SJCRH30 (cell line): ENCODE measurements around the gene CD164L2. TPM values are rescaled to one million over a fixed set of nuclear protein-coding genes. Genes with fewer than 3 reads are reported as not detected.
A peak's percentile ranks its signal among the peaks of the same experiment; 100 is the strongest.
"Not testable (repeated sequence)": the region's sequence is repeated elsewhere in the genome, so short reads cannot be mapped to it uniquely, and the experiment has no call there.

ENCODE experiments used
- DNase-seq, 2 experiments: peaks; one replicate each; pipeline ENCODE4 v3.0.0-alpha.2; 2015 to 2020
- H3K27ac ChIP-seq: fragments of 250-450 bp; sonication (Bioruptor Pico); 2 replicates; pipeline ENCODE4 v1.5.1; 2020; ENCODE audit warnings: mild to moderate bottlenecking, moderate library complexity
- H3K27me3 ChIP-seq: fragments of 250-450 bp; sonication (Bioruptor Pico); 2 replicates; pipeline ENCODE4 v1.5.1; 2020; ENCODE audit warnings: mild to moderate bottlenecking, moderate library complexity
- H3K36me3 ChIP-seq: fragments of 250-450 bp; sonication (Bioruptor Pico); 2 replicates; pipeline ENCODE4 v1.5.1; 2020; ENCODE audit warnings: mild to moderate bottlenecking, moderate library complexity
- H3K4me1 ChIP-seq: fragments of 250-450 bp; sonication (Bioruptor Pico); 2 replicates; pipeline ENCODE4 v1.5.1; 2020; ENCODE audit warnings: mild to moderate bottlenecking, moderate library complexity
- H3K4me3 ChIP-seq: fragments of 250-450 bp; sonication (Bioruptor Pico); 2 replicates; pipeline ENCODE4 v1.5.1; 2020; ENCODE audit warnings: mild to moderate bottlenecking, moderate library complexity
- H3K9me3 ChIP-seq: fragments of 250-450 bp; sonication (Bioruptor Pico); replicated peaks from 2 replicates; pipeline ENCODE4 v1.5.1; 2020; ENCODE audit warnings: mild to moderate bottlenecking, moderate library complexity
- total RNA-seq: library from RNA; depleted of rRNA; stranded (reverse); fragments of >200 nt; shearing (Covaris generic); gene quantifications from 2 replicates; pipeline ENCODE4 v1.2.3, GENCODE V29; 2014

Gene CD164L2
- total RNA-seq, 1 experiment from 2014 or later: not detected

DNA sequence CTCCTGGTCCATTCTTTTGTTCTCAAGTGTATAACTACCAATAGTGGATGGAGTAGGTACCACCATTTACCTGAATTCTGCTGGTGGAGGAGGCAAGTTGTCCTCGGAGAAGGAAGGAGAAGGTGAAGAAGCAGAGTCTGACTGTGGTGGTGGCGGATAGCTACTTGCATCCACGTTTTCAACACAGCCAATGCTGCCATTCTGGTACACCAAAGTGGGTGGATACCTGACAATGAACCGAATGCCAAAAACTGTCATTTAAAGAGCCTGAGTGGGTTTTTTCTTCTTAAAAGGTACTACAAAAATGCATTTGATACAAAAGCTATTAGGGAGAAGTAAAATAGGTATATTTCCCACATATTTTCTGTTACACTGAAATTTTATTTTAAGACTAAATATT, 29.4 kb upstream of the CD164L2 start:
- peaks cover 13% of the 10 kb centered on the region for H3K4me1 ChIP-seq
- H3K27ac ChIP-seq: no peak overlapping the region
- H3K36me3 ChIP-seq: peaks cover 68% of the 10 kb centered on the region
- no peaks in the 10 kb centered on the region for H3K9me3 ChIP-seq
- no peak for DNase-seq
- no peak overlapping the region for H3K4me3 ChIP-seq
- no peaks in the 10 kb centered on the region for H3K27me3 ChIP-seq

DNA sequence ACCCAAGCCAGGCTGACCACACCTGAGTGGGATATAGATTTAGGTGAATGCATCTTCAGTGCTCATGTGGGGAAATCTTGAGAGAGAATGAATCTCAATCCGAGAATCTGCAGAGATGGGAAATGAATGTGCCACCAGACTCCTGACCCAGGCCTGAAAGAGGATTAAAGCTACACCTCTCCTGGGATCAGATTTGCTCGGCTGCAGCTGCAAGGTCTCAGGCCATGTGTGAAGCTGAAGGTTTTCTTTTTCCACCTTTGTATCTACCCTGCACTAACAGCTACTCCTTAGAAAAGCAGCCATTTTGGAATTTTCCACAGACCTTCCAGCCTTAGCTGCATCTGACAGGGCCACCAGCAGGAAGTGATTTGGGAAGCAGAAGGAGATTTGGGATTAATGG, 27.6 kb upstream of the CD164L2 start:
- H3K4me3 ChIP-seq: no peak overlapping the region
- H3K9me3 ChIP-seq: no peaks in the 10 kb centered on the region
- no peak for DNase-seq
- H3K36me3 ChIP-seq: peaks cover 51% of the 10 kb centered on the region
- H3K27me3 ChIP-seq: no peaks in the 10 kb centered on the region
- no peak overlapping the region for H3K27ac ChIP-seq
- no peaks in the 10 kb centered on the region; the same call in 1 of the 2 replicates for H3K4me1 ChIP-seq

- peaks cover 44% of the 10 kb centered on the region for H3K36me3 ChIP-seq
Observed at GRCh38 chr1:27409669-27410068, 26.5 kb upstream of the CD164L2 start.

DNA sequence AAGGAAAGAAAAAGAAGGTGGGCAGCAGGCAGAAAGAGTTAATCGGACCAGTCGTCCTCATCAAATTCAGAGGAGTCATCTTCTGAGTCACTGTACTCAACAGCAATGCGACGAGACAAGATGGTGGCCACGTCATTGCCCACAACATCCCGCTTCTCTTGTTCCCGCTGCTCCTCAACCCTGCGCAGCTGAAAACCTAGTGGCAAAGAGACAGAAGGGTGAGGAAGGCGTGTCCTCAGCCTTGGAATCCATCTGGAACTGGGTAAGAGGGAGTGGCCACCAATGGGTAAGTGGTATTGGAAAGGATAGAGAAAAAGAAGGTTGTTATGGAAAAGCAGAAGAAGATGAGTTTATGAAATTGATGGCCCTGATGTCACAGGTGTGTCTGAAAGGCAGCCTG, 25.0 kb upstream of the CD164L2 start:
- peaks cover 18% of the 10 kb centered on the region for H3K4me1 ChIP-seq
- DNase-seq: no peak
- no peaks in the 10 kb centered on the region for H3K9me3 ChIP-seq
- no peaks in the 10 kb centered on the region for H3K27me3 ChIP-seq
- no peak overlapping the region for H3K27ac ChIP-seq
- peaks cover 29% of the 10 kb centered on the region for H3K36me3 ChIP-seq
- H3K4me3 ChIP-seq: no peak overlapping the region

More at GRCh38 chr1:27409669-27410068, 26.5 kb upstream of the CD164L2 start:
- Histone ChIP-seq H3K27ac (no peak overlapping the region), H3K4me3 (no peak overlapping the region), H3K27me3 (no peaks in the 10 kb centered on the region), H3K9me3 (no peaks in the 10 kb centered on the region), H3K4me1 (peaks cover 6% of the 10 kb centered on the region)
- DNase-seq: no peak

DNA sequence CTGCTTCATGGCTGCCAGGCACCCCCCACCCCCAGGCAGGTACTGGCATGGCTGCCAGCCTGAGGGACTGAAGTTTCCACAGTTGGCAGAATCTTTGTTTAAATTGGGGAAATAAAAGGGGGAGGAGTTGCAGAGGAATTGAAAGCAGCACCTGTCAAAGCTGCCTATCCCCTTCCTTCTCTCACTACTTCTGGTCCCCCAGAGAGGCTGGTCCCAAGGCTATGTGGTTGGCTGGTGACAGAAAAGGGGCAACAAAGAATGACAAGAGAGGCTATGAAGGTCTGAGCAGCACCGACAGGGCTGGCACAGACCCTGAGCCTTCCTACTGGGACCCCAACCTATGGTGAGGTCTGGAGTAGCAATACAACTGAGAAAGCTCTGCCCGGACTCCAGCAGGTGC, 23.7 kb upstream of the CD164L2 start:
- not testable (repeated sequence) for H3K27ac ChIP-seq
- H3K4me1 ChIP-seq: peaks cover 30% of the 10 kb centered on the region

DNA sequence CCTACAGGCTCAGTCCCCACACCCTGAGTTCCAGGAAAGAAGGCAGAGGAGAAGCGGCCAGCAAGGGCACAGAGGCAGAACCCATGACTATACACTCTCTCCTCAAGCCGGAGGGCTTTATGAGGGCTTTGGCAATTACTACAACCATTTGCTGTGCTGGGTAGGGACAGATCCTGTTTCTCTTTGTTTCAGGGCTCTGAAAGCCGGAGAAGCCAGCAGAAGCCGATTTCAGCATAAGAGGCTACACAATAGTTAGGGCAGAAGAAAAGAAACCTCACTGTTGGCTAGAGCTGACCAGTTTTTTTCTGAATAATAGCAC, 23.2 kb upstream of the CD164L2 start:
- no peak overlapping the region for H3K27ac ChIP-seq

More for the DNA sequence above, 23.7 kb upstream of the CD164L2 start:
- peaks cover 18% of the 10 kb centered on the region for H3K36me3 ChIP-seq
- H3K4me3 ChIP-seq, DNase-seq, H3K27me3 ChIP-seq, H3K9me3 ChIP-seq: not testable (repeated sequence)

GRCh38 chr1:27405598-27406361, 22.6 kb upstream of the CD164L2 start:
- peaks cover 30% of the 10 kb centered on the region for H3K4me1 ChIP-seq
- not testable (repeated sequence) for H3K27ac ChIP-seq, H3K9me3 ChIP-seq

More for the DNA sequence above, 23.2 kb upstream of the CD164L2 start:
- H3K4me1 ChIP-seq: peaks cover 30% of the 10 kb centered on the region
- DNase-seq: no peak
- H3K4me3 ChIP-seq: no peak overlapping the region
- H3K36me3 ChIP-seq: peaks cover 14% of the 10 kb centered on the region
- no peaks in the 10 kb centered on the region for H3K9me3 ChIP-seq
- H3K27me3 ChIP-seq: no peaks in the 10 kb centered on the region

DNA sequence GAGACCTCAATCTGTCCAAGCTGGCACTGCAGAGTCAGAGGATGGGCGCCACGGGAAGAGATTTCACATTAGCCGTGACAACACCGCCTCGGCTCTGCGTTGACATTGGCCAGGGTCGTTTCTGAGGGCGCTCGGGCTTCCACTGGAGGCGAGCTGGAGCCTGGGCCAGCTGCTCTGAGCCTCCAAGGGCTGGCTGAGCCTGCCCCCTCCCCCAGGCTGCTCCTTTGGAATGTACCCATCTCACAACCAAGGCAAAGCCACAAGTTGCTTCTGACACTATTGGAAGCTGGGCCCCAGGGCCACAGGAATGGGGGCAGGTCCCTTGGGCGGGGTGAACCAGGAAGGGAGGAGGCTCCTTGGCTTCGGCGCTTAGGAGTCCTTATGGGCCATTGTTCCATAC, 21.9 kb upstream of the CD164L2 start:
- Histone ChIP-seq H3K27me3 (no peaks in the 10 kb centered on the region), H3K4me3 (no peak overlapping the region), H3K9me3 (no peaks in the 10 kb centered on the region), H3K36me3 (peaks cover 1% of the 10 kb centered on the region), H3K4me1 (peaks cover 30% of the 10 kb centered on the region), H3K27ac (peak overlapping the region; percentile 82)
- DNase-seq: peak; percentile 69 to 72

More at GRCh38 chr1:27405598-27406361, 22.6 kb upstream of the CD164L2 start:
- DNase-seq, H3K4me3 ChIP-seq, H3K36me3 ChIP-seq, H3K27me3 ChIP-seq: not testable (repeated sequence)

- Histone ChIP-seq H3K4me1 (peaks cover 30% of the 10 kb centered on the region), H3K27ac (peak overlapping the region; percentile 82), H3K4me3 (peak overlapping the region; percentile 18), H3K9me3 (no peaks in the 10 kb centered on the region), H3K27me3 (no peaks in the 10 kb centered on the region), H3K36me3 (no peaks in the 10 kb centered on the region; the same call in 1 of the 2 replicates)
- no peak for DNase-seq
Observed at GRCh38 chr1:27403931-27404330, 20.8 kb upstream of the CD164L2 start.

- H3K9me3 ChIP-seq: no peaks in the 10 kb centered on the region
- no peaks in the 10 kb centered on the region for H3K27me3 ChIP-seq
- peak overlapping the region; percentile 82 for H3K27ac ChIP-seq
- H3K4me1 ChIP-seq: peaks cover 30% of the 10 kb centered on the region
- peak; percentile 94 for DNase-seq
- peak overlapping the region; percentile 18 for H3K4me3 ChIP-seq
- no peaks in the 10 kb centered on the region for H3K36me3 ChIP-seq
Observed at GRCh38 chr1:27403065-27403726, 20.1 kb upstream of the CD164L2 start.

GRCh38 chr1:27402349-27402754, 19.2 kb upstream of the CD164L2 start:
- peak overlapping the region; percentile 82 for H3K27ac ChIP-seq

DNA sequence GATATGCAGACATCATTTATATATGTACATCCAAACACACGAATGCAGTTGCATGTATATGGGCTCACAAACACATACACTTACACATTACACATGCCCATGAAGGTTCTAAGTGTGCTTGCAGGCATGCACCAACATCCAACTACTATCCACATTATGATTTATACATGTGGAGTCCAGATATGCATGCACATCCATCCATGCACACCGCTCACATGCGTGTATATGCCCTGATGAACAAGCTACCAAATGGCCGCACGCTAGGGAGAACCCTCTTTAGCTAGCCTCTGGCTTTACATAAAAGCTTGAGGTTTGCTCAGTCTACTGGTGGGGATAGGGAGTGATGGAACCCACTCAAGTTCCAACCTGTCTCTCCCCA, 17.8 kb upstream of the CD164L2 start:
- Histone ChIP-seq H3K36me3 (no peaks in the 10 kb centered on the region), H3K4me3 (no peak overlapping the region), H3K9me3 (no peaks in the 10 kb centered on the region), H3K4me1 (peaks cover 30% of the 10 kb centered on the region), H3K27ac (no peak overlapping the region), H3K27me3 (no peaks in the 10 kb centered on the region)
- DNase-seq: no peak

More at GRCh38 chr1:27402349-27402754, 19.2 kb upstream of the CD164L2 start:
- Histone ChIP-seq H3K4me1 (peaks cover 30% of the 10 kb centered on the region), H3K36me3 (no peaks in the 10 kb centered on the region), H3K4me3 (no peak overlapping the region; the same call in 1 of the 2 replicates), H3K27me3 (no peaks in the 10 kb centered on the region), H3K9me3 (no peaks in the 10 kb centered on the region)
- DNase-seq: peak; percentile 78 to 81

GRCh38 chr1:27400082-27400962, 17.2 kb upstream of the CD164L2 start:
- no peaks in the 10 kb centered on the region for H3K36me3 ChIP-seq
- peaks cover 34% of the 10 kb centered on the region for H3K4me1 ChIP-seq
- no peak overlapping the region for H3K4me3 ChIP-seq
- no peaks in the 10 kb centered on the region for H3K9me3 ChIP-seq
- no peak overlapping the region for H3K27ac ChIP-seq
- DNase-seq: no peak
- no peaks in the 10 kb centered on the region for H3K27me3 ChIP-seq

- no peaks in the 10 kb centered on the region for H3K27me3 ChIP-seq
- no peak for DNase-seq
- H3K36me3 ChIP-seq: no peaks in the 10 kb centered on the region
- H3K4me3 ChIP-seq: no peak overlapping the region
- H3K9me3 ChIP-seq: no peaks in the 10 kb centered on the region
- H3K27ac ChIP-seq: no peak overlapping the region
- peaks cover 29% of the 10 kb centered on the region for H3K4me1 ChIP-seq
Observed at GRCh38 chr1:27399251-27400025, 16.3 kb upstream of the CD164L2 start.
